Fibroblast of peridontal ligament (primary cell): ENCODE measurements around the gene ENOSF1.
"Not testable (repeated sequence)": the region's sequence is repeated elsewhere in the genome, so short reads cannot be mapped to it uniquely, and the experiment has no call there.

Experiments
- DNase-seq: peaks from one replicate; pipeline ENCODE4 v3.0.0-alpha.2; 2010; ENCODE audit errors: extremely low read depth

The ENOSF1 gene, protein sequence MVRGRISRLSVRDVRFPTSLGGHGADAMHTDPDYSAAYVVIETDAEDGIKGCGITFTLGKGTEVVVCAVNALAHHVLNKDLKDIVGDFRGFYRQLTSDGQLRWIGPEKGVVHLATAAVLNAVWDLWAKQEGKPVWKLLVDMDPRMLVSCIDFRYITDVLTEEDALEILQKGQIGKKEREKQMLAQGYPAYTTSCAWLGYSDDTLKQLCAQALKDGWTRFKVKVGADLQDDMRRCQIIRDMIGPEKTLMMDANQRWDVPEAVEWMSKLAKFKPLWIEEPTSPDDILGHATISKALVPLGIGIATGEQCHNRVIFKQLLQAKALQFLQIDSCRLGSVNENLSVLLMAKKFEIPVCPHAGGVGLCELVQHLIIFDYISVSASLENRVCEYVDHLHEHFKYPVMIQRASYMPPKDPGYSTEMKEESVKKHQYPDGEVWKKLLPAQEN

DNA sequence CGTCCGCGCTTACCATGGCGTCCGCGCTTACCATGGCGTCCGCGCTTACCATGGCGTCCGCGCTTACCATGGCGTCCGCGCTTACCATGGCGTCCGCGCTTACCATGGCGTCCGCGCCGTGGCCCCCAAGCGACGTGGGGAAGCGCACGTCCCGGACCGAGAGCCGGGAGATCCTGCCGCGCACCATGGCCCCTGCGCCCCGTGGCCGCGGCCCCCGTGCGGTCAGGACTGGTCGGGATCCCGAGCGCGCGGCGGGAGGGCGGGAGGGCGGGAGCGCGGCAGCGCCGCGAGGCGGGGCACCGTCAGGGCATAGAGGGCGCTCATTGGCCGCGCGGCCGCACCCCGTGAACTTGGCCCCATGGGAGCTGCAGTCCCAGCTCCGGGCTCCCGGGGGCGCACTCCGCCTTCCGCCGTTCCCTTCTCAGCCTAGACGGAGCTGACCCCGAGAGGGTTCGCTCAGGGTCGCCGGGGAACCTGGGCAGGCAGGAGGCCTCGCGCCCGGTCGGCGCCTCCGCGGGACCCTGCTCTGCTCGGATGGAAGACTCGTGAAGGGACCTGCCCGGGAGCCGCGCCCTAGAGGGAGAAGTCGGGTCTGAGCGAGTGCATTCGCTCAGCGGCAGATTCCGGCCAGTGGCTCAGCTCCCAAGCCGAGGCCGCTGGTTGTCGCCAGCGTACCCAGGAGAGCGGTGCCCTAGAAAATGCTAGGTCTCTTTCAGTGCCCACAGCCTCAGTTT is at the start of gene ENOSF1:
Gene ENOSF1 (minus strand): TSS at position 230 of the 734 bp plus-strand sequence. CDS start 43 bp downstream, at position 187.
- DNase-seq, result peak; percentile 62

GRCh38 chr18:759864-760263 is 47.4 kb upstream of the ENOSF1 start:
- DNase-seq, result not testable (repeated sequence)

DNA sequence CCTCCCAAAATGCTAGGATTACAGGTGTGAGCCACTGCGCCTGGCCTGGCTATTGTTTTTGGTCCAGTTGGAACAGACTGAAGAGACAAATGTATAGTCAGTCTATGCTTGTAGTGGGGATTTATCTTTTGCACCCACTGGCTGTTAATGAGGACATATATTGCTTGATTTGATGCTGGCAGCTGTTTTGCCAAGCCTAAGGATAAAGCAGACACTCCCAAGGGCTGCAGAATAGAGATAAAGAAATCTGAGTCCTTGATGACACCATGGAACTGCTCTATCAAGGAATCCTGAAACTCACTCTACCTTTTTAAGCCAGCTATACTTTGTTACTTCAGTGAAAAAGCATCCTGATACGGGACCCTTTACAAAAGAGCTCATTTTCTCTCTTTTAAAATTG is 43.1 kb upstream of the ENOSF1 start:
- DNase-seq, result no peak

GRCh38 chr18:754656-755055 is 42.2 kb upstream of the ENOSF1 start:
- DNase-seq, result no peak

DNA sequence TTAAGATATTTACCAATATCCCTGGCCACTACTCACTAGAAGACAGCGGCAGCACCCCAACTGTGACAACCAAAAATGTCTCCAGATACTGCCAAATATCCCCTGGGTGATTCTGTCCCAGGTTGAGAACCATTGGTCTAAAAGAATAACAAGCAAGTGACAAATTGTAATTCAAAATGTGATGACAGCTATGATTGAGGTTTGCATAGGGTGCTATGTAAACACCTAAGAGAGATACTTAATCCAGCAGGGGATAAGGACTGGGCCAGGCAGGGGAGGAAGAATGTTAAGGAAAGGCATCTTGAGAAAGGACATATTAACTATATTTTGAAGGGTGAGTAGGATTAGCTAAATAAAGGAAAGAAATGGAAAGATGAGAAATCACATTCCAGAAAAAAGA is 38.0 kb upstream of the ENOSF1 start:
- no peak for DNase-seq

DNA sequence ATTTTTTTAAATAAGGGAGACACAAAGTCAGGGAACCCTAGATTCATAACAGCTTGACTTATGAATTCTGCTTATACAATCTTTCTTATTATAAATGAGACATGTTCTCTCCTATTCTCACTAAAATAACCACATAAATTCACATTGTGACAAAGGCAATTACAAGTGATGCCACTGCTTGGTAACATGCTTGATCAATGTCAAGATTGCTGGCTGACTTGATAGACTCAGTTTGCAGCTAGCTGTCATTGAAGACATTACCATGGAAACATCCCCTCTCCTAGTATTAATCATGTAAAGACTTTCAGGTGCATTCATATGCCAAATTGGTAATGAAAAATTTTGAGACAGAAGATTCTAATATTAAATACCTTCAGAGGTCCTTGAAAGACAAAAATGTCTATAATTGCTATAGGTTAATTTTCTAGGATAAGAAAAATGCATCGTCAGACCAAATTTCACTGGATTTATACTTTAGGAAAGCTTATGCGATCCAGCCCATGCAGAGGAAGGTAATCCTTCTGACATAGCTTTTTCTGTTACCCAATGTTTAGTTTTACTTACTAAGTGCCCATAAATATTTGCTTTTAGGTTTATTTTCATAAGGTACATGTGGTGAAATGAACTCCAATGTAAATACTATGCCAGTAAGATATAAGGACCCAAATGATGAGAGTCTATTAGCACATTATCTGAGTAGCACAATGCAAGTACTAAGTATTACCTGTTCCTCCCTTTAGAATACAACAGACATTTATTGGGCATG is 32.6 kb upstream of the ENOSF1 start:
- DNase-seq, result no peak

GRCh38 chr18:741931-742512 is 29.6 kb upstream of the ENOSF1 start:
- DNase-seq, result peak; percentile 71

- DNase-seq, result no peak
Measured at GRCh38 chr18:732371-732770, 19.9 kb upstream of the ENOSF1 start.

DNA sequence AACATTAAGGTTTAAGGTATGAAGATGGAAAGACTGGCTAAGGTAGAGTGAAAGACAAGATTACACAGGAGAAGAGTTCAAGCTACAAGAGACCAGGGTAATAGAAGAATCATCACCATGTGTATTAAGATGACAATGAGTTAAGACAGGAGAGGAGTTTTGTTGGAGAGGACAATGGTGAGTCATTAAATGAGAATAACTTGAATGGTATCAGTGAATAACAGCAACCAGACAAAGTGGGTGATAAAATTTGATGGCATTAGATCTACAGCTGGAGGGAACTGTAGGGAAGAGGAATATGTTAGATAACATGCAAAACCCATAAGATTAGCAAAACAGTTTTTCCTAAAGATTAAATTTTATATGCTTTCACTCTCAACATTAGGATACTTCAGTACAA is 18.8 kb upstream of the ENOSF1 start:
- DNase-seq, result no peak

GRCh38 chr18:730692-731091 is 18.3 kb upstream of the ENOSF1 start:
- no peak for DNase-seq

GRCh38 chr18:730120-730519 is 17.7 kb upstream of the ENOSF1 start:
- not testable (repeated sequence) for DNase-seq

DNA sequence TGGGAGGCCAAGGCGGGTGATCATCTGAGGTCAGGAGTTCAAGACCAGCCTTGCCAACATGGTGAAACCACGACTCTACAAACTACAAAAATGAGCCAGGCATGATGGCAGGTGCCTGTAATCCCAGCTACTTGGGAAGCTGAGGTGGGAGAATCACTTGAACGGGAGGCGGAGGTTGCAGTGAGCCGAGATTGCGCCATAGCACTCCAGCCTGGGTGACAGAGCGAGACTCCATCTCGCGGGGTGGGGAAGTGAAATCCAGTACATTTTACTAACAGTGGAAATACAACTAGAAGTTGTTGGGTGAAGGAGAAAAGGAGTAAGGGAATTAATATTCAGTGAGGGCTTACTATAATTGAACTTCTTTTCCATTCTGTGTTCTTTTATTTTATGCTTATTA is 13.2 kb upstream of the ENOSF1 start:
- DNase-seq, result no peak

GRCh38 chr18:723541-724080 is 11.2 kb upstream of the ENOSF1 start:
- no peak for DNase-seq

DNA sequence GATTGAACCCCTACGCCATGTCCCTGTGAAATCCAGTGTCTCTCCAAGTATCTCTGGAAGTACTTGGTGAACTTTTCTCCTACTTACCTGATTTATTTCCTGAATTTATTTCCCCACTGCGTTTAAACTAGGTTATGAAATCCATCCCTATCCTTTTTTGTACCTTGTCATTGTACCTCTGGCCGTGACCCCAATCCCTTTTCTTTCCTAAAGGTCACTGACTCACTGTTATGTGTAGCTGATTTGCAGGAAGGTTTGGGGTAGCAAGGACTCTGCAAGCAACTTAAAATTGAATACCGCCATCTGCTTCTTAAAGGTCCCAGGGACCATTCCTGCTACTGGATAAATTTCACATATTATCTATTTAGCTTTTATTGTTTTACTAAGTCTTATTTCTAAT is 4.6 kb upstream of the ENOSF1 start:
- no peak for DNase-seq

DNA sequence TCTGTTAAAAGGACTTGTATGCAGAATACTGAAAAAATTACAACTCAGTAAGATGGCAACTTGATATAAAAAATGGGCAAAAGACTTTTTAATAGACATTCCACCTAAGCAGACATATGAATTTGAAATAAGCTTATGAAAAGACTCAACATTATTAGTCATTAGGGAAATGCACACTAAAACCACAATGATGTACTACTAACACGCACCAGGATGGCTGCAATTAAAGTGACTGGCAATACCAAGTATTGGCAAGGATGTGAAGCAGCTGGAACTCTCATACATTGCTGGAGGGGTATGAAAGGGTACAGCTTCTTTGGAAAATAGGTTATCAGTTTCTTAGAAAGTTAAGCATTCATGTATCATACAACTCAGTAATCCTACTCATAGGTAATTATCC is 3.2 kb upstream of the ENOSF1 start:
- peak; percentile 52 for DNase-seq

GRCh38 chr18:713135-713490 is 683 bp upstream of the ENOSF1 start:
- no peak for DNase-seq

- DNase-seq, result peak; percentile 94
Measured at GRCh38 chr18:711657-712400, 601 bp downstream of the ENOSF1 start.

GRCh38 chr18:711310-711656 is 1.1 kb downstream of the ENOSF1 start:
- no peak for DNase-seq

GRCh38 chr18:710418-711300 is 1.8 kb downstream of the ENOSF1 start:
- DNase-seq, result no peak

DNA sequence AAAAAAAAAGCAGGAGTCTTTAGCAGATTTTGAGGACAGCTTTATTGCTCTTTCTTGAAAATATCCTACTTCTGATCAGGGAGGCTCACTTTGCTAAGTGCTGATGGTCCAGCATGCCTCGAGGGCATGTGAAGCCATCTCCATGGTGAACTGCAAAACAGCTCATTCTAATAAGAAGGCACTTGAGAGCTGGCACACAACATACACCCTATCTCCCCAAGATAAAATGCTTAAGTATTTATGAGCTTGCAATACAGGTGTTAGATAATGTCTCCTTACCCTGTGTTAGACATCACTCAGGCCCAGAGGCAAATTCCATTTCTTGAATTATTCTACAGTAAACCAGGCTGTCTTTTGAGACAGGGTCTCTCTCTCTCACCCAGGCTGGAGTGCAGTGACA is 2.7 kb downstream of the ENOSF1 start:
- no peak for DNase-seq
